GM12873 (cell line): ENCODE results near the gene PLK1.

Experiments
- TF ChIP-seq, protein P1 (sequence below): IDR thresholded peaks from 2 replicates; pipeline ENCODE4 v1.5.1; 2012; ENCODE audit warnings: low read depth, mild to moderate bottlenecking, moderate library complexity, low read length, control low read depth; ENCODE audit not compliant: insufficient read depth; ENCODE audit errors: missing control alignments

Gene PLK1

DNA sequence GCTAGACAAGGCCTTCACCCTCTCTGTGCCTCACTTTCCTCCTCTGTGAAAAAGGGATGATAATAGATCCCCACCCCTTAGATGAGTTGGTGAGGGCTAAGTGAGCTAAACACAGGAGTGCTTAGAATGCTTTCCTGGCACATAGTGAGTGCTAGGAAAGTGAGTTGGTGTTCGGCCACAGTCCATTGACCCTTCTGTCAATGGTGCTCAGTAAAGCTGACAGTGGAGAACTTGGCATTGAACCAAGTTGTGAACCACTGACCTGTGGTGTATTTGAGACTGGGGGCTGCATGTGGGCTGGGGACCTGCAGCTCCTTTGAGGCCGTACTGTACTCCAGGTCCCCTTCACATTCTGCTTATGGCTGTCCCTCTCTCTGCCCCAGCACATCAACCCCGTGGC is 4.8 kb downstream of the PLK1 start:
- TF ChIP-seq, protein P1, sequence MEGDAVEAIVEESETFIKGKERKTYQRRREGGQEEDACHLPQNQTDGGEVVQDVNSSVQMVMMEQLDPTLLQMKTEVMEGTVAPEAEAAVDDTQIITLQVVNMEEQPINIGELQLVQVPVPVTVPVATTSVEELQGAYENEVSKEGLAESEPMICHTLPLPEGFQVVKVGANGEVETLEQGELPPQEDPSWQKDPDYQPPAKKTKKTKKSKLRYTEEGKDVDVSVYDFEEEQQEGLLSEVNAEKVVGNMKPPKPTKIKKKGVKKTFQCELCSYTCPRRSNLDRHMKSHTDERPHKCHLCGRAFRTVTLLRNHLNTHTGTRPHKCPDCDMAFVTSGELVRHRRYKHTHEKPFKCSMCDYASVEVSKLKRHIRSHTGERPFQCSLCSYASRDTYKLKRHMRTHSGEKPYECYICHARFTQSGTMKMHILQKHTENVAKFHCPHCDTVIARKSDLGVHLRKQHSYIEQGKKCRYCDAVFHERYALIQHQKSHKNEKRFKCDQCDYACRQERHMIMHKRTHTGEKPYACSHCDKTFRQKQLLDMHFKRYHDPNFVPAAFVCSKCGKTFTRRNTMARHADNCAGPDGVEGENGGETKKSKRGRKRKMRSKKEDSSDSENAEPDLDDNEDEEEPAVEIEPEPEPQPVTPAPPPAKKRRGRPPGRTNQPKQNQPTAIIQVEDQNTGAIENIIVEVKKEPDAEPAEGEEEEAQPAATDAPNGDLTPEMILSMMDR = no peak

DNA sequence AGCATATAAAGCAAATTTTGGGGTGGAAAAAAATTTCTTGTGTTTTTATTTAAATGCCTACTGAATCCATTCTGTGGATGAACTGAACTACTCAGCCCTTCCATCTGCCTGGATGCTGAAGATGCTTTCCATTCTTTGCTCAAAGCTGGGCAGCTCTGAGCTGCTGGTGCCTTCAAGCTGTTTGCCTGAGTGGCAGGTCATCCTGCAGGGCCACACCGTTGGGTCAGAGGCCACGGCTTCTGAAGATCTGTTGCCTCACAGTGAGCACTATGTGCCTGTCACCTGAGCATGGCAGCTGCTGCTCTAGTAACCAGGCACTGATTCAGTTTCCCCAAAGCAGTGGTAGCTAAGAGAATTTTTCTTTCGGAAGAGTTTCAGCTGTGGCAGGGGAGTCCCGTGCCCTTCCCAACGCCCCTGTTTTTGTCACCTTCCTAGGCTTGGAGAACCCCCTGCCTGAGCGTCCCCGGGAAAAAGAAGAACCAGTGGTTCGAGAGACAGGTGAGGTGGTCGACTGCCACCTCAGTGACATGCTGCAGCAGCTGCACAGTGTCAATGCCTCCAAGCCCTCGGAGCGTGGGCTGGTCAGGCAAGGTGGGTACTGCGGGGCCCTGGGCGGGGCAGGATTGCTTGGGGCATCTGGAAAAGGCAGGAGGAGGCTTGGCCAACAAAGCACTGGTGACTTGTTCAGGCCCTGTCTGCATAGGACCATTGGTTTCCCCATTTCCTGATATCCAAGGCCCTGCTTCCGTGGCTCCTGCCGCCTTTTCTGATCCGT is 8.5 kb downstream of the PLK1 start:
- TF ChIP-seq, protein P1 = no peak

- TF ChIP-seq, protein P1 = no peak
These were observed 10.9 kb downstream of the PLK1 start for GRCh38 chr16:23689442-23690187.

DNA sequence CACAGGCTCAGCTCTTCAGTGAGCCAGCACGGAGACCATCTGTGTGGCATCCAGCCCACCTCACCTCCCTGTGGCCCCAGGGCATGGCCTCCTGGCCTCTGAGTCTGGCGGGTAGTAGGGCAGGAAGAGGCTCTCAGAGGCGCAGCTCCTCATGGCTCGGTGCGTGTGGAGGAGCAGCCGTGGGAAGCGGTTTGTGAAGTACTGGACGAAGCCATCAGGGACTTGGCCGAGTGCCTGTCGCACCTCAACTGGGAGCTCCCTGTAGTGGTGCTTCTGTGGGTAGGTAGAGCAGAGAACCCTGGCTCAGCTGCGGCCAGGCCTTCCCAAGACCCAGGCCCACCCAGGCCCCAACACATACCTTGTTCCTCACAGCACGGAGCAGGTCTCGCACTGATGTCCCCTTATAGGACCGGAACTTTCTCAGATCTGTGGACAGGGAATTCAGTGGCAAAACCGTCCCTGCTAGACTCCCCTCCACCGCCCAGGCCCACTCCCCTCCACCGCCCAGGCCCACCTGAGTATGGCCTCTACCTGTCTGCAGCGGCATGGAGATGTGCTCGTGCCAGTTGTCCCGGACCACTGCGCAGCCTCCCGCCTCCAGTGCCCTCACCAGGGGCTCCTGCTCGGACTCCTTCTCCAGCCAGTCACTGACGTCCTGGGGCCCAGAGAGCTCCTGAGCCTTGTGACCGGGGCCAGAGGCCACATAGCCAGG is 12.2 kb downstream of the PLK1 start:
- TF ChIP-seq, protein P1 = no peak

- TF ChIP-seq, protein P1 = no peak
These were observed 12.9 kb downstream of the PLK1 start for GRCh38 chr16:23691483-23692189.

- TF ChIP-seq, protein P1 = no peak
These were observed 13.6 kb downstream of the PLK1 start for GRCh38 chr16:23692190-23692837.

DNA sequence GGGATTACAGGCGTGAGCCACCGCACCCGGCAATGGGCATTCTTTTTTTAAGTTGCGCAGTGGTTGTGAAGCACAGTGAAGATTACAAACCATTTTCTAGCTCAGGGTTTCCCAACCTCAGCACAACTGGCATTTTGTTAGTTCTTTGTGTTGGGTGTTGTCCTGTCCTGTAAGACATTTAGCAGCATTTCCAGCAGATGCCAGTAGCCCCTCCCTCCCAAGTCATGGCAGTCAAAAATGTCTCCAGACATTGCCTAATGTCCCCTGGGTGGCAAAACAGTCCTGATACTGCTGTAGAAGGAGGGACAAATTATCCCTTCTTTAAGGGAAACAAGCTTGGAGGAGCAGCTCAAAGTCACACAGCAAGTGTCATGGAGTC is 15.6 kb downstream of the PLK1 start:
- TF ChIP-seq, protein P1 = no peak
